Spleen (tissue), 11 donors: ENCODE results near the gene MYB. TPM values are rescaled to one million over a fixed set of nuclear protein-coding genes. Genes with fewer than 3 reads are reported as not detected.

Source experiments
- DNase-seq: peaks from one replicate; pipeline ENCODE4 v3.0.0-alpha.2; 2020
- H3K27ac ChIP-seq, 8 donors: fragments of 200-600 bp; sonication (generic) in 7 of 8; 1 replicate in 4 of 8; 2 replicates in 4 of 8; pipeline versions ENCODE4 v1.5.0 to v1.8.0; 2016 to 2021; ENCODE audit warnings: inconsistent platforms in 4 of 8, mild to moderate bottlenecking in 4 of 8, moderate library complexity in 1 of 8
- H3K27me3 ChIP-seq, 7 donors: fragments of 200-600 bp; sonication (generic) in 6 of 7; replicated peaks in 1 of 7; 1 replicate in 4 of 7; 2 replicates in 3 of 7; pipeline versions ENCODE4 v1.5.0 to v1.8.0; 2016 to 2021; ENCODE audit warnings: inconsistent platforms in 3 of 7, mild to moderate bottlenecking in 1 of 7
- H3K36me3 ChIP-seq, 6 donors: fragments of 200-600 bp; sonication (generic) in 5 of 6; 1 replicate in 4 of 6; 2 replicates in 2 of 6; pipeline versions ENCODE4 v1.5.0 to v1.8.0; 2016 to 2021; ENCODE audit warnings: inconsistent platforms in 2 of 6
- H3K4me1 ChIP-seq, 6 donors: fragments of 200-600 bp; sonication (generic) in 5 of 6; 1 replicate in 3 of 6; 2 replicates in 3 of 6; pipeline versions ENCODE4 v1.5.0 to v1.8.0; 2016 to 2021; ENCODE audit warnings: inconsistent platforms in 3 of 6
- H3K4me3 ChIP-seq, 8 donors: fragments of 200-600 bp; sonication (generic) in 7 of 8; 1 replicate in 4 of 8; 2 replicates in 4 of 8; pipeline versions ENCODE4 v1.5.0 to v1.8.0; 2016 to 2021; ENCODE audit warnings: inconsistent platforms in 4 of 8, mild to moderate bottlenecking in 4 of 8, moderate library complexity in 2 of 8
- H3K9me3 ChIP-seq, 8 donors: fragments of 200-600 bp; sonication (generic) in 7 of 8; 1 replicate in 4 of 8; 2 replicates in 4 of 8; pipeline versions ENCODE4 v1.5.0 to v1.8.0; 2016 to 2021; ENCODE audit warnings: inconsistent platforms in 4 of 8
- POLR2A ChIP-seq, 3 donors: fragments of 450-650 bp; IDR thresholded peaks; one replicate each; pipeline ENCODE4 v1.5.1; 2017; ENCODE audit warnings: antibody characterized with exemption in 3 of 3, mild to moderate bottlenecking in 1 of 3
- POLR2AphosphoS5 ChIP-seq, 3 donors: sonication (generic); formaldehyde crosslinking; IDR thresholded peaks; one replicate each; pipeline ENCODE4 v1.5.1; 2017; ENCODE audit warnings: antibody characterized with exemption in 3 of 3
- WGBS, 5 donors: extraction: QIAGEN DNeasy Blood & Tissue Kit in 3 of 5; methylation state at CpG; one replicate each; pipeline versions ENCODE4 v1.1.5 to v1.1.7; 2013 to 2018; 5-methylcytosine and 5-hydroxymethylcytosine counted together
- intact Hi-C: fragments of 100-400 bp; cut with DNase I; formaldehyde crosslinking; loops from one replicate; pipeline ENCODE4 v1.15.0; 2023; ENCODE audit warnings: low total_unique reads
- polyA plus RNA-seq, 3 donors: library from polyadenylated mRNA; stranded (reverse); fragments of 200-250 nt; gene quantifications; one replicate each; pipeline ENCODE4 v1.2.1, GENCODE V29; 2013
- total RNA-seq, 7 donors: library from RNA; depleted of rRNA in 3 of 7; stranded (reverse); fragments of >200 nt in 3 of 7; fragmentation: NEBNext Ultra II Directional in 4 of 7; extraction: Animal tissue kit (Norgen Biotek cat#: 25700) in 4 of 7; gene quantifications; one replicate each; pipeline versions ENCODE4 v1.1.0 to v1.2.1, GENCODE V29; 2016 to 2021
- TF ChIP-seq, protein P1 (sequence below), 11 experiments: fragments of 200-600 bp in 7 of 11; fragments of 450-650 bp in 4 of 11; sonication (generic) in 4 of 11; IDR thresholded peaks in 8 of 11; conservative IDR thresholded peaks in 3 of 11; 1 replicate in 7 of 11; 2 replicates in 4 of 11; pipeline versions ENCODE4 v1.4.0 to v1.8.0; 2016 to 2021; ENCODE audit warnings: antibody characterized with exemption in 11 of 11, inconsistent platforms in 4 of 11, mild to moderate bottlenecking in 1 of 11
- donor health status: healthy with polysubstance abuse.
- donor health status: DM: no; HTN: no; CAD: no; lungs with moderate emphysema.
- donor health status: DM: no; HTN: no; CAD: no.
- donor health status: Bipolar disorder and iron deficiency.
- donor health status: healthy.
- donor health status: DM: no; HTN: no; CAD: no.
- donor health status: DM: yes; HTN: yes; CAD: no.

MYB gene
- total and polyA plus RNA-seq, 10 donors = 0.45 to 6.6 (median 1.9) TPM

DNA sequence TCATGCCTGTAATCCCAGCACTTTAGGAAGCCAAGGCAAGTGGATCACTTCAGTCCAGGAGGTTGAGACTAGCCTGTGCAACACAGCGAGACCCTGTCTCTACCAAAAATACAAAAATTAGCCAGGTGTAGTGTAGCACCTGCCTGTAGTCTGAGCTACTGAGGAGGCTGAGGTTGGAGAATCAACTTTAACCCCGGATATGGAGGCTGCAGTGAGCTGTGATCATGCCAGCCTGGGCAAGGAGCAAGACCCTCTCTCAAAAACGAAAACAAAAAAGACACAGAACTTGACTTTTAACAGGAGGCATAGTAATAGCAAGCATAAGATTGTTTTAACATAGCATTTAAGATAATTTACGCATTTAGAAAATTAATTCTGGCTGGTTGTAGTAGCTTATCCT is 32.5 kb downstream of the MYB start:
- intact Hi-C loops = no loop called here
- H3K27me3 ChIP-seq = no peaks in the 10 kb centered on the region
- peaks cover 0 to 6% (median 0%) of the 10 kb centered on the region in 6 donors for H3K36me3 ChIP-seq
- H3K4me1 ChIP-seq = peaks cover 0 to 16% (median 7%) of the 10 kb centered on the region in 6 donors
- no peaks in the 10 kb centered on the region for H3K9me3 ChIP-seq
- 69 to 93% (median 75%) methylated on average over 4 of the region's 4 CpGs for WGBS, 5 donors
- H3K27ac ChIP-seq = no peak overlapping the region
- TF ChIP-seq POLR2A (IDR thresholded peaks at IDR 0.05) = no peak
- TF ChIP-seq, protein P1, sequence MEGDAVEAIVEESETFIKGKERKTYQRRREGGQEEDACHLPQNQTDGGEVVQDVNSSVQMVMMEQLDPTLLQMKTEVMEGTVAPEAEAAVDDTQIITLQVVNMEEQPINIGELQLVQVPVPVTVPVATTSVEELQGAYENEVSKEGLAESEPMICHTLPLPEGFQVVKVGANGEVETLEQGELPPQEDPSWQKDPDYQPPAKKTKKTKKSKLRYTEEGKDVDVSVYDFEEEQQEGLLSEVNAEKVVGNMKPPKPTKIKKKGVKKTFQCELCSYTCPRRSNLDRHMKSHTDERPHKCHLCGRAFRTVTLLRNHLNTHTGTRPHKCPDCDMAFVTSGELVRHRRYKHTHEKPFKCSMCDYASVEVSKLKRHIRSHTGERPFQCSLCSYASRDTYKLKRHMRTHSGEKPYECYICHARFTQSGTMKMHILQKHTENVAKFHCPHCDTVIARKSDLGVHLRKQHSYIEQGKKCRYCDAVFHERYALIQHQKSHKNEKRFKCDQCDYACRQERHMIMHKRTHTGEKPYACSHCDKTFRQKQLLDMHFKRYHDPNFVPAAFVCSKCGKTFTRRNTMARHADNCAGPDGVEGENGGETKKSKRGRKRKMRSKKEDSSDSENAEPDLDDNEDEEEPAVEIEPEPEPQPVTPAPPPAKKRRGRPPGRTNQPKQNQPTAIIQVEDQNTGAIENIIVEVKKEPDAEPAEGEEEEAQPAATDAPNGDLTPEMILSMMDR (IDR thresholded peaks at IDR 0.05 in 8 of 11, conservative IDR thresholded peaks at IDR 0.05 in 3 of 11) = no peak
- TF ChIP-seq POLR2AphosphoS5 (IDR thresholded peaks at IDR 0.05) = no peak
- DNase-seq = no peak
- H3K4me3 ChIP-seq = no peak overlapping the region

- peaks cover 0 to 8% (median 5%) of the 10 kb centered on the region in 6 donors for H3K4me1 ChIP-seq
- H3K27me3 ChIP-seq = no peaks in the 10 kb centered on the region
- DNase-seq = no peak
- 64 to 87% (median 78%) methylated on average over 3 of the region's 3 CpGs for WGBS, 5 donors
- no peak overlapping the region for H3K4me3 ChIP-seq
- peaks cover 0 to 21% (median 0%) of the 10 kb centered on the region in 6 donors for H3K36me3 ChIP-seq
- H3K9me3 ChIP-seq = no peaks in the 10 kb centered on the region
- intact Hi-C loops = no loop called here
- no peak for TF ChIP-seq POLR2A (IDR thresholded peaks at IDR 0.05)
- TF ChIP-seq POLR2AphosphoS5 (IDR thresholded peaks at IDR 0.05) = no peak
- H3K27ac ChIP-seq = no peak overlapping the region
Observed at GRCh38 chr6:135215160-135215559, 34.1 kb downstream of the MYB start.

DNA sequence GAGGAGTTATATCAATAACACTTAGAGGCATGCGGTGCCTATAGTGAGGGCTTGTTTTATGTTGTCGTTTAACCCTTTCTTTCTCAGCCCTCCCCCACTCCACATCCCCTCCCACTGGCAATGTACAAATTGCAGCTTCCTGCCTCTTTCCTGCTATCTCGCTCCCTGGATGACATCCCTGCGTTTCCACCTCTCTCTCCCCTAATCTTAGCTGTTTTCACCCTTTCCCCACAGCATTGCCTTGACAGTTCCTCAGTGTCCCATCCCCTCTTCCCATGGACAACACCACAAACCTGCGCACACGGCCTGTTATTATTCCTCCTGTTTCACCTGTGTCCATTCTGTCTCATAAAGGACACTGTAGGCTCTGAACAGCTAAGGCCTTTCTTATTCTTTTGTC is 34.5 kb downstream of the MYB start:
- H3K36me3 ChIP-seq = peaks cover 0 to 22% (median 0%) of the 10 kb centered on the region in 6 donors
- WGBS, 5 donors = 66 to 81% (median 71%) methylated on average over 6 of the region's 6 CpGs
- no peak overlapping the region for H3K27ac ChIP-seq
- no peak overlapping the region for H3K4me3 ChIP-seq
- DNase-seq = no peak
- H3K27me3 ChIP-seq = no peaks in the 10 kb centered on the region
- H3K9me3 ChIP-seq = no peaks in the 10 kb centered on the region
- H3K4me1 ChIP-seq = peaks cover 0 to 4% (median 1%) of the 10 kb centered on the region in 6 donors
- intact Hi-C loops = no loop called here
- TF ChIP-seq, protein P1 (IDR thresholded peaks at IDR 0.05 in 8 of 11, conservative IDR thresholded peaks at IDR 0.05 in 3 of 11) = no peak
- TF ChIP-seq POLR2AphosphoS5 (IDR thresholded peaks at IDR 0.05) (no peak), POLR2A (IDR thresholded peaks at IDR 0.05) (no peak)

DNA sequence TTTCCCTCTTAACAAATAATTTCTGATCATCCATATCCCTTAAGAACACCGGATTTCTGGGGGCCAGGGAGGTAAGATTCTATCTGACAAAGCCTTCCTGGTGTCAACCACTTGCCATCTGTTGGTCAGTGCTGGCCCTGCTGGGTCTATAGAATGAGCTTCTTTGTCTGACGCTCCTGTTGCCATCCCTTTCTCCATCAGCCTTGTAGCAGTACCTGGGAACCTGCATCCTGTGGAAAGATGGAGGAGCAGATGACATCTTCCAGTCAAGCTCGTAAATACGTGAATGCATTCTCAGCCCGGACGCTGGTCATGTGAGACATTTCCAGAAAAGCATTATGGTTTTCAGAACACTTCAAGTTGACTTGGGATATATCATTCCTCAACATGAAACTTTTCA is 36.6 kb downstream of the MYB start:
- TF ChIP-seq, protein P1 (IDR thresholded peaks at IDR 0.05 in 8 of 11, conservative IDR thresholded peaks at IDR 0.05 in 3 of 11) = no peak
- no peak for TF ChIP-seq POLR2A (IDR thresholded peaks at IDR 0.05)
- no peak for TF ChIP-seq POLR2AphosphoS5 (IDR thresholded peaks at IDR 0.05)
- WGBS, 5 donors = 89 to 98% (median 94%) methylated on average over 6 of the region's 6 CpGs
- DNase-seq = no peak
- H3K27ac ChIP-seq = no peak overlapping the region
- intact Hi-C loops = no loop called here
- H3K4me3 ChIP-seq = no peak overlapping the region
- H3K36me3 ChIP-seq = peaks cover 0 to 22% (median 0%) of the 10 kb centered on the region in 6 donors
- H3K4me1 ChIP-seq = no peaks in the 10 kb centered on the region
- no peaks in the 10 kb centered on the region for H3K9me3 ChIP-seq
- no peaks in the 10 kb centered on the region for H3K27me3 ChIP-seq

DNA sequence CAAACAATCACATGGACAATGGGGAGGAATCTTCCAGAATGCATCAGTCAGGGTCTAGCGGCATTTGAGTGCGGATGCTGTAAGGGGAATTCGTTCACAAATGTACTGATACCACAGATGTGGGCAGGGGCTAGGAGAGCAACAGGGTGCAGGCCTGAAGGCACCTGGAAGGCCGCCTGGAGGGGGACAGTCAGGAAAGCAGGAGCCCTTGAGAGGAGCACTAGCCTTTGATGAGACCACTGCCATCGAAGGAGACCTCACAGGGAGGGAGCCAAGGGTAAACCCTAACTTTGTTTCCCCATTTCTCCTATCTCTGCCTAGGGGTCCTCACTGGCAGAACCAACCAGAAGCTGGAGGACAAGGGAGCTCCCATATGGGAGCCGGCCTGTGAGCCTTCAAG is 38.2 kb downstream of the MYB start:
- TF ChIP-seq POLR2A (IDR thresholded peaks at IDR 0.05) (no peak), POLR2AphosphoS5 (IDR thresholded peaks at IDR 0.05) (no peak)
- TF ChIP-seq, protein P1 (IDR thresholded peaks at IDR 0.05 in 8 of 11, conservative IDR thresholded peaks at IDR 0.05 in 3 of 11) = no peak
- H3K27ac ChIP-seq = no peak overlapping the region
- intact Hi-C loops = no loop called here
- H3K4me3 ChIP-seq = no peak overlapping the region
- H3K27me3 ChIP-seq = no peaks in the 10 kb centered on the region
- peaks cover 0 to 6% (median 0%) of the 10 kb centered on the region in 6 donors for H3K4me1 ChIP-seq
- H3K9me3 ChIP-seq = no peaks in the 10 kb centered on the region
- DNase-seq = no peak
- H3K36me3 ChIP-seq = peaks cover 0 to 22% (median 0%) of the 10 kb centered on the region in 6 donors
- 91 to 96% (median 95%) methylated on average over 6 of the region's 6 CpGs for WGBS, 5 donors
